ENCODE measurements around the gene MAN1B1. TPM values are rescaled to one million over a fixed set of nuclear protein-coding genes. Genes with fewer than 3 reads are reported as not detected.

The MAN1B1 gene
- total RNA-seq, 1 donor = 30.3 TPM

DNA sequence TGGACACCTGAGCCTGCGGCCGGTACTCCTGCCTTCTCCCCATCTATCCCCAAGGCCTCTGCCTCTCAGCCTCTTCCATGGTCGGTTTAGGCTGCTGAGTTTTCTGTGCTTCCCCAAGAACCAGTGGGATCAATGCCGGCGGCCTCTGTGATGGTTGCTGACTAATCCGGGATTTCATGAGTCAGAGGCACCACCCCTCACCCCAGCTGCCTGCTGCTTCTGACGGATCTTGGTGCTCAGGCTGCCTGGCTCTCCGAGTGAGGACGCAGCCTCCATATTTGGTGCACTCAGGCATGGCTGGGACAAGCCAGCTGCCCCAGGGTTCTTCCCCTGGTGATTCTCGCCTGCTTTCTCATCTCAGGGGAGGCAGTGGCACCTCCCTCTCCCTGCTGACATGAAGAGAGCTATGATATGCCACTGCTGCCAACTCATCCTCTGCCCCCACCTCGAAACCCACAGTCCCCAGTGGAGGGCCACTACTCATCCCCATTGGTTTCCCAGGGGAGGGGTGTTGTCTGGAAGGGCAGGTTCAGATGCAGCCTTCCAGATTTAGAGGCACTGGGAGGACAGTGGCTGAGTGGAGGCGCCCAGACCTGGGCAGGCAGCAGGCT lies 3.3 kb upstream of the MAN1B1 start:
- H3K27me3 ChIP-seq (ENCODE audit: insufficient read depth, low read length) = no peaks in the 10 kb centered on the region
- H3K9me3 ChIP-seq (ENCODE audit: low read depth, low read length) = no peaks in the 10 kb centered on the region
- peaks cover 33% of the 10 kb centered on the region for H3K4me1 ChIP-seq (ENCODE audit: insufficient read depth, low read length)
- H3K4me3 ChIP-seq (ENCODE audit: low read length) = no peak overlapping the region

DNA sequence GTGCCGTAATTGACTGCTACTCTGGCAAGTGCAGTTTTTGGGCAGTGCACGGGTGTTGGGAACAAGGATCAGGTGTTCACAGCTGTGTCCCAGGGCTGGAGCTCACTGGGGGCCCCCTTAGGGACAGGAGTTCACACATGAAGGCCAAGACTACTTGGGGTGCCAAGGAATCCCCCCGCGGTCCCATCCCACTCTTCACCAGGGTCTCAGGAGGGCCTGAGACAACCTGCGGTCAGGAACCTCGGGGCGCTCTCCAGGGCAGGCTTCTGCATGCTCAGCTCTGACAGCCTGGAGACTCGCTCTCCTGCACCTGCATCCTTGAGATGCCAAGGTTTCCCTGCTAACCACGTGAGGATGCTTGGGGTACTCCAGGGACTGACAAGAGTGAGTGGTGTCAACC lies 2.3 kb upstream of the MAN1B1 start:
- no peak overlapping the region for H3K4me3 ChIP-seq (ENCODE audit: low read length)
- no peaks in the 10 kb centered on the region for H3K9me3 ChIP-seq (ENCODE audit: low read depth, low read length)
- peaks cover 29% of the 10 kb centered on the region for H3K4me1 ChIP-seq (ENCODE audit: insufficient read depth, low read length)
- no peaks in the 10 kb centered on the region for H3K27me3 ChIP-seq (ENCODE audit: insufficient read depth, low read length)

DNA sequence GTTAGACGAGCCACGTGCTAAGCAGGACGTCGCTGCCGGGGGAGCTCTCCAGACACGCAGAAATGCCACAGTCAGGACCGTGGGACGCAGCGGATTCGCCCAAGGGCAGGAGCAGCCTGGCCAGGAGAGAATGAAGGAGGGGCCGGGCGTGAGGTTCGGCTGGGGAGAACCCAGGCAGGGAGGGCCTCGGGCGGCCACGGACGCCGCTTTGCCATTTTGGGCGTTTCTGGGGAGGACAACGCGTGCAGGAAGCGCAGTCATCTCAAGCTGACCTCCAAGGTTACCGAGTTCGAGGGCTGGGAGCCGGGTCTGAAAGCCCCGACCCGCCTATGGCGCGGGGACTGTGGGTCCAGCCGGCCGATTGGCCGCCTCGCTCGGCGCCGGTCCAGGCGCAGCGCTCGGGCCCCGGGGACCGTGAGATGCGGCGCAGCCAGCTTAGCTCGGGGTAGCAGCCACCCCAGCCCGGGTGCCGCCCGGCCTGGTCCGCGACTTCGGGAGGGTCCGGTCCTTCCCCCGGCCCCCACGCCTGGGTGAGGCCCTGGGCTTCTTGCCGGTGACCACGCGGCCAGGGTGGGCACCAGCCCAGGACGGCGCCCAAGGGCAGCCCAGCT lies 760 bp upstream of the MAN1B1 start:
- Histone ChIP-seq H3K4me3 (ENCODE audit: low read length) (peak overlapping the region; percentile 67), H3K4me1 (ENCODE audit: insufficient read depth, low read length) (peaks cover 29% of the 10 kb centered on the region), H3K9me3 (ENCODE audit: low read depth, low read length) (no peaks in the 10 kb centered on the region), H3K27me3 (ENCODE audit: insufficient read depth, low read length) (no peaks in the 10 kb centered on the region)

DNA sequence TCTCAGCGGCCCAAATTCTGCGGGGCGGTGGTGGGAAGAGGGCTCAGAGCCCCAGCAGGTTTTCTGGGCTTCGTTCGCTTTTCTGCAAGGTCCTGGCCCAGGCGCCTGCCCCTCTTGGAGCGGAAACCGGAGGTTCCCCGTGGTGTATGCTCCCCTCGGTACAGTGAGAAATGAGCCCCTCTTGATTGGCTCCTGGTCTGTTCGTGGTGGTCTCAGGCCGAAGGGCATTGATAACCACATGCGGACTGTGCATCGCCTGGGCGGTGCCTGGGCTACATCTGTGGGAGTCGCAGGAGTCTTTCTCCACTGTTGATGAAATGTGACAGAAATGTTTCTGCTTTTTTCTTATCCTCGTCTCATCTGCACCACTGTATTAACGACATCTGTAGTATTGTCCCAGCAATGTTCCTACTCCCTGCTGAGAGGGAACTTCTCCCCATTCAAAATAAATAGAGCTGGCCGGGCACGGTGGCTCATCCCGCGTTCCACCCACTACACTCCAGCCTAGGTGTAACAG lies 682 bp downstream of the MAN1B1 start:
- peaks cover 29% of the 10 kb centered on the region for H3K4me1 ChIP-seq (ENCODE audit: insufficient read depth, low read length)
- no peaks in the 10 kb centered on the region for H3K27me3 ChIP-seq (ENCODE audit: insufficient read depth, low read length)
- peak overlapping the region; percentile 67 for H3K4me3 ChIP-seq (ENCODE audit: low read length)

DNA sequence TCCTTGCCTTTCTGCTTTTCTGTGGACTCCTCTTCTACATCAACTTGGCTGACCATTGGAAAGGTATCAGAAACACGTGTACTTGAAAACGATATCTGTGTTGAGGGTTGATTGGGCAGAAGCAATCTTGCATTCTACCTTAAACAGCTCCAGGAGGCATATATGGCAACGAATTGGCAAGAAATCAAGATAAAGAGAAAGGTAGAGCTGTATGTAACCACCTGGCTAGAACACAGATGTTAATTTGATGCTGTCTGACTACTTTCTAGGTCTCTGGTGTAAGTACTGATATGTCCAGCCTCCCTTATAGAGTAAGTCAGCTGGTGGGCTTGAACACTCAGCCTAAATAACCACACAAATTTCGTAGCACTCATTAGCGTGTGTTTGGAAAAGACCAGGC lies 1.3 kb downstream of the MAN1B1 start:
- Histone ChIP-seq H3K4me3 (ENCODE audit: low read length) (no peak overlapping the region), H3K4me1 (ENCODE audit: insufficient read depth, low read length) (peaks cover 29% of the 10 kb centered on the region), H3K27me3 (ENCODE audit: insufficient read depth, low read length) (no peaks in the 10 kb centered on the region), H3K9me3 (ENCODE audit: low read depth, low read length) (no peaks in the 10 kb centered on the region)

More for the DNA sequence above, 682 bp downstream of the MAN1B1 start:
- no peaks in the 10 kb centered on the region for H3K9me3 ChIP-seq (ENCODE audit: low read depth, low read length)

DNA sequence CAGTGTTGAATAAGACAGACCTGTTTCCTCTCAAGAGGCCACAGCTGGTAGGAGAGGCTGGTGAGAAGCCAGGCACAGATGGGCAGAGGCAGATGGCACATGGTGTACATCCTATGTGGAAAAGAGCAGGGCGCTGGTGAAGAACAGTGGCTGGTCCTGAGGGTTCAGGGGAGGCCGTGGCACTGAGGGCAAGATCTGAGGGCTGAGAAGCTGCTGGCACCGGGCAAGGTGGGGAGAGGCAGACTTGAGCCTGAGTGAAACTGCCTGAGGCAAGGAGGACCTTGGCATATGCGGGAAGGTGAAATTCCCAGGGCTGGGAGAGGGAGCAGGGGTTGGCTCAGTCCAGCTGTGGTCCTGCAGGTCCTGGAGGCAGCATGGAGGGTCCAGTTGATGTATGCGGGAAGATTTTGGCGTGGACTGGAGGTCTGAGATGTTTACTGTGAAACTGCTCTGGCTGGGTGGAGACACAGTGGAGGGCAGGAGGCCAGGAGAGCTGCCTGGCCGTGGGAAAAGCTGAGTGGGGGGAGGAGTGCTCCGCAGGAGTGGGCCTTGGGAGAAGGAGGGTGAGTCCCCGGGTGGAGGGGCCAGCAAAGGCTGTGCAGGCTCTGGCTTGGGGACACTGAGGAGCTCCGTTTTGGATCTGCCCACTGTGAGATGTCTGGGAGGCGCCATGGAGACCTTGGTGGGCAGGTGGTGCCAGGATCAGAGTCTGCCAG lies 2.6 kb downstream of the MAN1B1 start:
- Histone ChIP-seq H3K4me3 (ENCODE audit: low read length) (no peak overlapping the region), H3K4me1 (ENCODE audit: insufficient read depth, low read length) (peaks cover 29% of the 10 kb centered on the region), H3K9me3 (ENCODE audit: low read depth, low read length) (no peaks in the 10 kb centered on the region), H3K27me3 (ENCODE audit: insufficient read depth, low read length) (no peaks in the 10 kb centered on the region)

DNA sequence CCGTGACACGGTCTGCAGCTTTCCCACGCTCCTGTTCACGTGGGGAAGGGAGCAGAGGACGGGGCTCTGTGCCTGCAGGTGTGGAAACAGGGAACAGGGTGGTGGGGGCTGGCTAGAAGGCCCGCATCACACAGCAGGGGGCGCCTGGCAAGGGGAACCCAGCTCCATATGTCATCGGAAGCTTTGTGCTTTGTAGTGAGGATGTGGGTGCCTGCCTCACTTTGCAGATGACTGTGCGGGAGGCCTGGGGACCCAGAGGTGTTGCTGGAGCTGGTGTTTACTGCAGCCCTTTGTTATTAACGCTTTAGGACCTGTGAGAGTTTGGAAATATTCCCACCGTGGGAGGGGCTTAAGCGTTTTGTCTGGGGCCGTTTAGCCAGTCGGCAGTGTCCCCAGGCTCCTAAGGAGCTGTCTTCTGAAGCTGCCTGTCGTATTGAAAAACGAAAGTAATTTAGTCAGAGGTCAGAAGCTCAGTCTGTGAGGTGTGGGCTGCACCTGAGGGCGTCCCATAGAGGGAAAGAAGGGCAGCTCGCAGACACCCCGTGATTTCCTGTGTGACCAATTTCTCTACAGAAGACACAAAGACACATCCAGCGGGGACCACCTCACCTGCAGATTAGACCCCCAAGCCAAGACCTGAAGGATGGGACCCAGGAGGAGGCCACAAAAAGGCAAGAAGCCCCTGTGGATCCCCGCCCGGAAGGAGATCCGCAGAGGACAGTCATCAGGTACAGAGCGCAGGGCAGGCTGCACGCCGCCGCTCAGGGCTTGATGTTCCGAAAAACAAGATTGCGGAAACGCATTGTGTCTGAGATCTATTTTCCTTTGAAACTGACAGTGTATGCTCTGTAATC lies 9.1 kb downstream of the MAN1B1 start:
- H3K4me3 ChIP-seq (ENCODE audit: low read length) = peak overlapping the region; percentile 15
- peaks cover 15% of the 10 kb centered on the region for H3K4me1 ChIP-seq (ENCODE audit: insufficient read depth, low read length)
- no peaks in the 10 kb centered on the region for H3K27me3 ChIP-seq (ENCODE audit: insufficient read depth, low read length)
- no peaks in the 10 kb centered on the region for H3K9me3 ChIP-seq (ENCODE audit: low read depth, low read length)

DNA sequence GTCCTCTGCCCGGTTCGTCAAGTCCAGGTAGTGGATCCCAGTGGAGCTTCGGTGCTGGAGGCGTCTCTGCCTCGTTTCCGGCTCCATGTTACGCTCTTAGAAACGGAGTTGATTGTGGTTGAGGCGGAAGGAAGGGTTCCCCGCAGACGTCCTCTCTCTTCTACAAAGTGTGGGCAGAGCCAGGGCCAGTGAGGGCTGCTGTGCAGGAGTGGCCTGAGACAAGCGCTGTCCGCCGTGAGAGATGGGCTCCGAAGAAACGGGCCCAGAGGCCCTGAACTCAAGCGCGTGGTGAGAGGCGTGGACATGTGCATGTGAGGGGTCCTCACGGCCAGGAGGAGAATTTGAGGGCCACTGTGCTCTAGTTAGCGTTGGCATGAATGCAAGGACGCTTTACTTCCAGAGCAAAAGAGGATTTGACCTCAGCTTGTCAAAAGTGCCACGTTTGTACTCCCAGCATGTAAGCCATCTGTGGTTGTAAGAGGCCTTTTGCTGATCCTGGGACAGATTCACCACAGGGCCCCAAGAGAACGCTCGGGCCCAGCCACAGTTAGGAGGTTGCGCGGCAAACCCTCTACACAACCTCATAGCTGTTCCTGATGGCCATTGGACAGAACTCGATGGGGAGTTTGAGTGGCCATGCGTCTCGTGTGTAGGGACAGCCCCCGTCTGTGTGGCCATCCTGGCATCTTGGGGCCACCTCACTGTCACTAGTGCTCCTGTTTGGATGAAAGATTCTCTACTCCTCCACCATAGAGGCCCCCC lies 10.2 kb downstream of the MAN1B1 start:
- Histone ChIP-seq H3K27me3 (ENCODE audit: insufficient read depth, low read length) (no peaks in the 10 kb centered on the region), H3K4me1 (ENCODE audit: insufficient read depth, low read length) (peaks cover 15% of the 10 kb centered on the region), H3K9me3 (ENCODE audit: low read depth, low read length) (no peaks in the 10 kb centered on the region), H3K4me3 (ENCODE audit: low read length) (no peak overlapping the region)

DNA sequence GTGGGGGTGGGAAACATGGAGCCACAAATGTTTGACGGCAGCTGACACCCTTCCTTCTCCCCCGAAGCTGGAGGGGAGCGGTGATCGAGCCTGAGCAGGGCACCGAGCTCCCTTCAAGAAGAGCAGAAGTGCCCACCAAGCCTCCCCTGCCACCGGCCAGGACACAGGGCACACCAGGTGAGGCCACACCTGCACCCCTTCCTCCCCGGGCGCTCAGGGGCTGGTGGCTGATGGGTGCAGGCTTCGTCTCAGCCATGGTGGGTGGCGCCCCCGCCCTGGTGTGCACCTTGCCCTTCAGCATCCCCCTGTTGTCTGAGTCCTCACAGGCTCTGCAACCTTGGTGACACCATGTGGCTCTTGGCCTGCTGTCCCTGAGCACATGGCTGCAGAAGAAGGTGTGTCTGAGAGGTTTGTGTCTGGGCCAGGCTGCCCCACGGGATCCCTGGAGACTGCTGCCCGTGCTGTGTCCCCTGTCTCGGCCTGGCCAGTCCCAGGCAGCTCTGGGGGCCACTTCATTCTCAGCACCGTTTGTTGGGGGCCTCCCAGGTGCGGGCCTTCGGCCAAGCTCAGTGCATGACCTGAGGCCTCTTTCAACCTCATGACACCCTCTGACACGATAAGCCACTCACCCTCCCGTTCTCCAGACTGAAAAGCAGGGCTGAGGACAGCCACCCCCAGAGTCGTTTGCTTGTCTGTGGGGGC lies 11.1 kb downstream of the MAN1B1 start:
- peaks cover 15% of the 10 kb centered on the region for H3K4me1 ChIP-seq (ENCODE audit: insufficient read depth, low read length)
- no peaks in the 10 kb centered on the region for H3K9me3 ChIP-seq (ENCODE audit: low read depth, low read length)
- no peaks in the 10 kb centered on the region for H3K27me3 ChIP-seq (ENCODE audit: insufficient read depth, low read length)
- no peak overlapping the region for H3K4me3 ChIP-seq (ENCODE audit: low read length)

DNA sequence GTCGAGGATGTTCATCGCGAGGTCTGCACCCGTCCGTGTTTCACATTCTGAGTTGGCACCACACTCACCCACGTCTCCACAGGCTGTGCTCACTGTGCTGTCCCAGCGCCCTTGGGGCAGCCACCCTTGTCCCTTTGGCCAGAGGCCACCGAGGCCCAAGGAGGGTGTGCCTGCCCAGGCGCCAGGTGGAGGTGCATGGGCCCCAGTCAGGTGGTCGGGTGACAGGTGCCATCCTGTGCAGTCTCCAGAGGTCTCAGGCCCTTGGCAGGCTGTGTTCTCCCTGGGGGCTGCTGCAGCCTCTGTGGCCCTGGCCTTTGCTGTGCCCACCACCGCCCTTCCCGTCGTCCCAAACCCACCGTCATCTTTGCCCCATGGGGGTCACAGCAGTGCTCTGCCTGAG lies 12.4 kb downstream of the MAN1B1 start:
- Histone ChIP-seq H3K9me3 (ENCODE audit: low read depth, low read length) (no peaks in the 10 kb centered on the region), H3K4me1 (ENCODE audit: insufficient read depth, low read length) (peaks cover 15% of the 10 kb centered on the region)

DNA sequence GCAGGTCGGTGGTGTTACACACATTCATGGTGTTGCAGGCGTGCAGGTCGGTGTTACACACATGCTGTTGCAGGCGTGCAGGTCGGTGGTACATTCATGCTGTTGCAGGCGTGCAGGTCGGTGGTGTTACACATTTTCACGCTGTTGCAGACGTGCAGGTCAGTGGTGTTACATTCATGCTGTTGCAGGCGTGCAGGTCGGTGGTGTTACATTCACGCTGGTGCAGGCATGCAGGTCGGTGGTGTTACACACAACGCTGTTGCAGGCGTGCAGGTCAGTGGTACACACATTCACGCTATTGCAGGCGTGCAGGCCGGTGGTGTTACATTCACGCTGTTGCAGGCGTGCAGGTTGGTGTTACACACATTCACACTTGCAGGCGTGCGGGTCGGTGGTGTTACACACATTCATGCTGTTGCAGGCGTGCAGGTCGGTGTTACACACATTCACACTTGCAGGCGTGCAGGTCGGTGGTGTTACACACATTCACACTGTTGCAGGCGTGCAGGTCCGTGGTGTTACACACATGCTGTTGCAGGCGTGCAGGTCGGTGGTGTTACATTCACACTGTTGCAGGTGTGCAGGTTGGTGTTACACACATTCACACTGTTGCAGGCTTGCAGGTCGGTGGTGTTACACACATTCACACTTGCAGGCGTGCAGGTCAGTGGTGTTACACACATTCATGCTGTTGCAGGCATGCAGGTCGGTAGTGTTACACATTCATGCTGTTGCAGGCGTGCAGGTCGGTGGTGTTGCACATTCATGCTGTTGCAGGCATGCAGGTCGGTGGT lies 16.6 kb downstream of the MAN1B1 start:
- Histone ChIP-seq H3K4me3 (ENCODE audit: low read length) (no peak overlapping the region), H3K9me3 (ENCODE audit: low read depth, low read length) (no peaks in the 10 kb centered on the region), H3K4me1 (ENCODE audit: insufficient read depth, low read length) (no peaks in the 10 kb centered on the region), H3K27me3 (ENCODE audit: insufficient read depth, low read length) (no peaks in the 10 kb centered on the region)

More for the DNA sequence above, 12.4 kb downstream of the MAN1B1 start:
- Histone ChIP-seq H3K4me3 (ENCODE audit: low read length) (no peak overlapping the region), H3K27me3 (ENCODE audit: insufficient read depth, low read length) (no peaks in the 10 kb centered on the region)

DNA sequence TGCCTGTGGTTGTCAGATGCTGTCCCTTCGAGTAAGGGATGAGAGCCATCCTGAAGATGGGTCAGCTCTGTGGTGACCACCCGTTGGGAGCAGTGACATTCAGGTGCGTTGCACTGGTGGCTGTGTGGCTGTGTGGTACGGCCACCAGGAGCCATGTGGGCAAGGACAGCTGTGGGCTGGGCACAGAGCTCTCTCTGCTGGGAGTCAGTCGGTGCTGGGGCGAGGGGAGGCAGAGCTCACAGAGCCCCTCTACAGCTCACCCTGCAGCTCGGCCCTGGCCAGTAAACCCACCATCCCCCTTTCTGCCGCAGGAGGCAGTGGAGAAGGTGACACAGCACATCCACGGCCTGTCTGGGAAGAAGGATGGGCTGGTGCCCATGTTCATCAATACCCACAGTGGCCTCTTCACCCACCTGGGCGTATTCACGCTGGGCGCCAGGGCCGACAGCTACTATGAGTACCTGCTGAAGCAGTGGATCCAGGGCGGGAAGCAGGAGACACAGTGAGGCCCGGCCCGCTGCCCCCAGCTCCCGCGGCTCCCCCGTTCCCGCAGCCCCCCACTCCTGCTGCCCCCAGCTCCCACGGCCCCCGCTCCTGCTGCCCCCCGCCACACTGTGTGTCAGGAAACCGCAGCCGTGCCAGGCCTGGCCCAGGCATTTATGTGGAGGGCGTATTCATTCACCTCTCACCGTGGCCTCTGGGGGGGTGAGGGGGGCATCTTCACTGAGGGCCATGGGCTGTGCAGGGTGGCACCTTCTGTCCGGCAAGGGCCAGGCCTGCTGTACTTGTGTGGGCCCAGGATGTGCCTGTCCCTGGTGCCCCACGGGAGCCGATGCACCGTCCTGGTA lies 19.3 kb downstream of the MAN1B1 start:
- Histone ChIP-seq H3K4me3 (ENCODE audit: low read length) (no peak overlapping the region), H3K4me1 (ENCODE audit: insufficient read depth, low read length) (no peaks in the 10 kb centered on the region), H3K27me3 (ENCODE audit: insufficient read depth, low read length) (no peaks in the 10 kb centered on the region), H3K9me3 (ENCODE audit: low read depth, low read length) (no peaks in the 10 kb centered on the region)

All from mononuclear cell (primary cell).